HG03135 (cell line): ENCODE measurements around the gene UBE2L5.

Source experiments
- ATAC-seq: cut with Tn5 transposase; IDR thresholded peaks from one replicate; pipeline ENCODE4 v1.9.1; 2021; ENCODE audit warnings: mild to moderate bottlenecking, moderate library complexity; ENCODE audit not compliant: unreplicated experiment

The UBE2L5 gene

GRCh38 chr13:30404207-30404606 lies 18.1 kb upstream of the UBE2L5 start:
- ATAC-seq = no peak

GRCh38 chr13:30406779-30407416 lies 15.4 kb upstream of the UBE2L5 start:
- no peak for ATAC-seq

GRCh38 chr13:30408319-30409101 lies 13.8 kb upstream of the UBE2L5 start:
- peak; percentile 90 for ATAC-seq

- ATAC-seq = no peak
Observed at GRCh38 chr13:30409886-30410704, 12.2 kb upstream of the UBE2L5 start.

GRCh38 chr13:30410705-30411125 lies 11.6 kb upstream of the UBE2L5 start:
- no peak for ATAC-seq

- ATAC-seq = no peak
Observed at GRCh38 chr13:30412346-30412745, 9.9 kb upstream of the UBE2L5 start.

- ATAC-seq = no peak
Observed at GRCh38 chr13:30413842-30414241, 8.5 kb upstream of the UBE2L5 start.

- peak; percentile 80 for ATAC-seq
Observed at GRCh38 chr13:30415430-30416030, 6.8 kb upstream of the UBE2L5 start.

- ATAC-seq = no peak
Observed at GRCh38 chr13:30416471-30416870, 5.8 kb upstream of the UBE2L5 start.

- no peak for ATAC-seq
Observed at GRCh38 chr13:30418075-30418716, 4.1 kb upstream of the UBE2L5 start.

- no peak for ATAC-seq
Observed at GRCh38 chr13:30418717-30419459, 3.4 kb upstream of the UBE2L5 start.

GRCh38 chr13:30421093-30422053 lies 920 bp upstream of the UBE2L5 start:
- no peak for ATAC-seq

GRCh38 chr13:30423891-30424290 lies 1.6 kb downstream of the UBE2L5 start:
- ATAC-seq = no peak

GRCh38 chr13:30429235-30429634 lies 6.9 kb downstream of the UBE2L5 start:
- no peak for ATAC-seq

GRCh38 chr13:30429721-30430694 lies 7.7 kb downstream of the UBE2L5 start:
- ATAC-seq = peak; percentile 55

GRCh38 chr13:30431269-30431940 lies 9.1 kb downstream of the UBE2L5 start:
- ATAC-seq = no peak

GRCh38 chr13:30435911-30436451 lies 13.7 kb downstream of the UBE2L5 start:
- ATAC-seq = no peak
